Brain microvascular endothelial cell (primary cell): ENCODE measurements around the gene RAMP2.
A peak's percentile ranks its signal among the peaks of the same experiment; 100 is the strongest.

Source experiments
- DNase-seq: peaks from one replicate; pipeline ENCODE4 v3.0.0-alpha.2; 2020
- H3K27ac ChIP-seq: fragments of 250-450 bp; sonication (Bioruptor Pico); 2 replicates; pipeline ENCODE4 v1.5.1; 2020; ENCODE audit warnings: mild to moderate bottlenecking, moderate library complexity
- H3K27me3 ChIP-seq: fragments of 250-450 bp; sonication (Bioruptor Pico); replicated peaks from 2 replicates; pipeline ENCODE4 v1.5.1; 2020; ENCODE audit warnings: mild to moderate bottlenecking
- H3K36me3 ChIP-seq: fragments of 250-450 bp; sonication (Bioruptor Pico); replicated peaks from 2 replicates; pipeline ENCODE4 v1.5.1; 2020; ENCODE audit warnings: mild to moderate bottlenecking
- H3K4me3 ChIP-seq: 2 replicates; pipeline ENCODE4 v1.5.1; 2011; ENCODE audit warnings: low read depth, mild to moderate bottlenecking, control low read depth, low read length, moderate library complexity
- in situ Hi-C: cut with HindIII; loops from 2 replicates; pipeline ENCODE4 v1.10.0; 2017; ENCODE audit warnings: low sequenced_read_pairs, low pct_ligation_motif_present
- TF ChIP-seq, protein P1 (sequence below): IDR thresholded peaks from 2 replicates; pipeline ENCODE4 v1.5.1; 2011; ENCODE audit warnings: low read depth, mild to moderate bottlenecking, moderate library complexity, low read length, control low read depth, inconsistent platforms; ENCODE audit errors: missing control alignments

The RAMP2 gene

DNA sequence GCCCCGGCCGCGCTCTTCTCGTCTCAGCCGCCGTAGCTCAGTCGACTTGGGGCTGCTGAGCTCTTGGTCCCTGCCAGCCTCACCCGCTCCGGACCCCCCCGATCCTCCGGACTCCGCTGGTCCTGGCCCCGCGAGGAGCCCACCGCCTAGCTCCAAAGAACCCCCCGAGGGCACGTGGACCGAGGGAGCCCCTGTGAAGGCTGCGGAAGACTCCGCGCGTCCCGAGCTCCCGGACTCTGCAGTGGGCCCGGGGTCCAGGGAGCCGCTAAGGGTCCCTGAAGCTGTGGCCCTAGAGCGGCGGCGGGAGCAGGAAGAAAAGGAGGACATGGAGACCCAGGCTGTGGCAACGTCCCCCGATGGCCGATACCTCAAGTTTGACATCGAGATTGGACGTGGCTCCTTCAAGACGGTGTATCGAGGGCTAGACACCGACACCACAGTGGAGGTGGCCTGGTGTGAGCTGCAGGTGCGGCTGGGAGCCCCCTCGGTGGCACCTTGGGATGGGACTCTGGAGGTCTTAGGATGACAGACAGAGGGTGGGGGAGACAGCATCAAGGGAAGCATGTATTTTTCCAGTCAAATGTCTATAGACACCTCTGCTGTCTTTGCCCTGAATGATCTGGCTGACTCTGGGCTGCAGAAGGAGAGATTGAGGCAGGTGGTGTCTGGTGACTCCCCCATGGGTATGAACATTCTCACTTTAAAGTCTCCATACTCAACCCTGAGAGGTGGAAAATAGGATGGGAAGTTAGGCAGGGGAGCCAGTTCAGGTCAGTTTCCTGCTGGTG is 20.0 kb downstream of the RAMP2 start:
- Histone ChIP-seq H3K27me3 (no peaks in the 10 kb centered on the region), H3K27ac (no peak overlapping the region), H3K4me3 (peak overlapping the region; percentile 60), H3K36me3 (peaks cover 5% of the 10 kb centered on the region)
- TF ChIP-seq, protein P1, sequence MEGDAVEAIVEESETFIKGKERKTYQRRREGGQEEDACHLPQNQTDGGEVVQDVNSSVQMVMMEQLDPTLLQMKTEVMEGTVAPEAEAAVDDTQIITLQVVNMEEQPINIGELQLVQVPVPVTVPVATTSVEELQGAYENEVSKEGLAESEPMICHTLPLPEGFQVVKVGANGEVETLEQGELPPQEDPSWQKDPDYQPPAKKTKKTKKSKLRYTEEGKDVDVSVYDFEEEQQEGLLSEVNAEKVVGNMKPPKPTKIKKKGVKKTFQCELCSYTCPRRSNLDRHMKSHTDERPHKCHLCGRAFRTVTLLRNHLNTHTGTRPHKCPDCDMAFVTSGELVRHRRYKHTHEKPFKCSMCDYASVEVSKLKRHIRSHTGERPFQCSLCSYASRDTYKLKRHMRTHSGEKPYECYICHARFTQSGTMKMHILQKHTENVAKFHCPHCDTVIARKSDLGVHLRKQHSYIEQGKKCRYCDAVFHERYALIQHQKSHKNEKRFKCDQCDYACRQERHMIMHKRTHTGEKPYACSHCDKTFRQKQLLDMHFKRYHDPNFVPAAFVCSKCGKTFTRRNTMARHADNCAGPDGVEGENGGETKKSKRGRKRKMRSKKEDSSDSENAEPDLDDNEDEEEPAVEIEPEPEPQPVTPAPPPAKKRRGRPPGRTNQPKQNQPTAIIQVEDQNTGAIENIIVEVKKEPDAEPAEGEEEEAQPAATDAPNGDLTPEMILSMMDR: no peak
- in situ Hi-C loops: no loop called here
- DNase-seq: no peak

DNA sequence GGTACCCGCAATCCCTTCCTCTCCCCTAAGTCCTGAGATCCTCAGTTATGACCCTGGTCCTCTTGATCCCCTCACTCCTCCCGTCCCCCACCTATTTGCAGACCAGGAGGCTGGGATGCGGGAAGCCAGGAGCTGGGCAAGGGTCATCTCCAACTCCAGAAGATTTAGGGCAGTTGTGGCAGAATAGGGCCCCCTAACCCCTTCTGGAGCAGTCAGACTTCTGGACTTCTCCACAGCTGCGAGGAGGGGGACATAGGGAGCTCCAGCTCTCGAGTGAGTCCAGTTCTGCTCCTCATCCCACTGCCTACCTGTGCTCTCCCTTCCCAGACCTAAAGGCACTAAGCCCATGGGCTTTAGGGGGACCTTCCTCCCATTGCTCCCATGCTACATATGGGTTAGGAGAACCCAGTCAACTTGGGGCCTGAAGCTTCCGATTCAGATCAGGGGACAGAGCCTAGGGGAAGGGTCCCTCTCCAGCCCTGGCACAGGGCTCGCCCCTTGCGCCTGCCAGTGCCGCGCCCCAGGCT is 20.7 kb downstream of the RAMP2 start:
- H3K27ac ChIP-seq: no peak overlapping the region
- in situ Hi-C loops: no loop called here
- TF ChIP-seq, protein P1: no peak
- DNase-seq: no peak
- no peaks in the 10 kb centered on the region for H3K27me3 ChIP-seq
- H3K4me3 ChIP-seq: peak overlapping the region; percentile 60
- peaks cover 5% of the 10 kb centered on the region for H3K36me3 ChIP-seq

DNA sequence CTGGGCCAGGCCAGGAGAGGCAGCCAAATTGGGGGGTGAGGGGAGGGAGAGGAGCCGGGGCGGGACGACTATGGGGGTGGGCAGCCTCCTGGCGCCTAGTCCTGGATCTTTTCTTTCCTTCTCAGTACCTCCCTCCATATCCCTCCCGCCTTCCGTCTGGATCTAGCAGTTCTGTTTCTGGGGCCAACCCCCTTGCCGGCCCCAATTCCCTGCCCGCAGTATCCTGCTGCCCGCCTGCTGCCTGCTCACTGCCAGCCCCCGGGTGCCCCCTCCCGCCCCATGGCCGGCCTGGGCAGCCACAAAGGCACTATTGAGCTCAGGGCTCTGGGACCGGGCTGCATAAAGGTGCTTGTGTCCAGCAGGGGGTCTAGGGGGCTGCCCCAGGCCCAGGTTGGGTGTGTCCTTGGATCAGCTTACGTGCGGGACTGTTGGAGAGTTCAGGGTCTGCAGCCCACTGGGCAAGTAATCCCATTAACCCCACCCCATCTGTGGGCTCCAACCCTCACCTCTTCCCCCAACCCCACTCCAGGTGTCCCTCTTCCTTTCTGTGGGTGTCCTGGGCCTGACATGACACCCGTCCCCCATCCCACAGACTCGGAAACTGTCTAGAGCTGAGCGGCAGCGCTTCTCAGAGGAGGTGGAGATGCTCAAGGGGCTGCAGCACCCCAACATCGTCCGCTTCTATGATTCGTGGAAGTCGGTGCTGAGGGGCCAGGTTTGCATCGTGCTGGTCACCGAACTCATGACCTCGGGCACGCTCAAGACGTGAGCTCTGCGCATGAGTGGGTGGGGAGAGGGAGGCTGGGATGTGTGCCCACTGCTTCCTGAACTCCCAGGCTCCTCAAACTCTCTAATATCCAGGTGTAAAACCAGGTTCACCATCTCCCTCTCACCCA is 21.4 kb downstream of the RAMP2 start:
- in situ Hi-C loops: no loop called here
- TF ChIP-seq, protein P1: no peak
- Histone ChIP-seq H3K27ac (no peak overlapping the region), H3K36me3 (peaks cover 9% of the 10 kb centered on the region), H3K27me3 (no peaks in the 10 kb centered on the region), H3K4me3 (peak overlapping the region; percentile 60)
- no peak for DNase-seq

DNA sequence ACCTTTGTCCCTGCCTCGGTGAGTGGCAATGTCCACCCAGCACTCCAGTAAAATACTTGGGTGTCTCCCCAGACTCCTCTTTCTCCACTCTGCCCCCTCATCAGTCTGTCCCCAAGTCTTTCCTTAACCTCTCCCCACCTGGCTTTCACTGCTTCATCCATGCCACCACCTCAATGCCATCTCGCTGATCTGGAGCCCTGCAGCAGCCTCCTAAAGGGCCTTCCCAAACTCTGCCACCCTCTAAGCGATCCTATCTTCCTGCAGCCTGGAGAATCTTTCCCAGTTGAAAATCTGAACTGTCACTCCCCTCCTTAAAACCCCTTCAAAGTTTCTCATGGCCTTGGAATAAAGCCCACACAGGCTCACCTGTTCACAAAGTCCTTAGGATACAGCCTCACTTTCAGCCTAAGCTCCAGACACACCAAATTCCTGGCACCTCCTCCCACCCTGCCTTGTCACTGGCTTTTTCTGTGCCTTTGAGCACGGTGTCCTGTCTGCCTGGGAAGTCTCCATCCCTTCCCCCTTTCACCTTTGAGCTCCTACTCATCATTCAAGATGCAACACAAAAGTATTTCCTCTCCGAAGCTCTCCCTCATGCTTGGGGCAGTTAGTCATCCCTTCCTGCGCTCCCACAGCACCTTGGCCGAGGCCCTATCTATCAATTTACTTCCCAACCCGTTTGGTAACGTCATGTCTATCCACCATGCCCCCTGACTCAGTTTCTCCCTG is 22.2 kb downstream of the RAMP2 start:
- peak overlapping the region; percentile 60 for H3K4me3 ChIP-seq
- DNase-seq: peak; percentile 61
- peaks cover 12% of the 10 kb centered on the region for H3K36me3 ChIP-seq
- in situ Hi-C loops: no loop called here
- TF ChIP-seq, protein P1: no peak
- H3K27me3 ChIP-seq: no peaks in the 10 kb centered on the region
- H3K27ac ChIP-seq: no peak overlapping the region

DNA sequence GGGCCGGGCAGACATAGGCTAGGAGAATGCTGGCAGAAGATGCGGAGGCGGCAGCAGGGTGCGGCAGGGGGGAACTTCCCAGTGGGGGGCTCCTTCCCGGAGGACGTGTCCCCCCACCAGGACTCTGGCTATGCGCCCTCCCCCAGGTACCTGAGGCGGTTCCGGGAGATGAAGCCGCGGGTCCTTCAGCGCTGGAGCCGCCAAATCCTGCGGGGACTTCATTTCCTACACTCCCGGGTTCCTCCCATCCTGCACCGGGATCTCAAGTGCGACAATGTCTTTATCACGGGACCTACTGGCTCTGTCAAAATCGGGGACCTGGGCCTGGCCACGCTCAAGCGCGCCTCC is 22.7 kb downstream of the RAMP2 start:
- Histone ChIP-seq H3K4me3 (no peak overlapping the region), H3K36me3 (peaks cover 18% of the 10 kb centered on the region), H3K27ac (no peak overlapping the region), H3K27me3 (no peaks in the 10 kb centered on the region)
- TF ChIP-seq, protein P1: no peak
- DNase-seq: no peak
- in situ Hi-C loops: no loop called here
